Epithelial cell of esophagus (primary cell): ENCODE data around the gene CSMD2.

Experiments
- DNase-seq: peaks from one replicate; pipeline ENCODE4 v3.0.0; 2010; ENCODE audit warnings: low read depth
- H3K4me3 ChIP-seq: 2 replicates; pipeline ENCODE4 v1.5.1; 2011; ENCODE audit warnings: mild to moderate bottlenecking, low read length, control low read depth
- CTCF ChIP-seq: IDR thresholded peaks from 2 replicates; pipeline ENCODE4 v1.5.1; 2011; ENCODE audit warnings: low read depth, mild to moderate bottlenecking, low read length, control low read depth, inconsistent platforms; ENCODE audit not compliant: insufficient read depth; ENCODE audit errors: missing control alignments

Gene CSMD2

GRCh38 chr1:33696962-33697361 lies 468.1 kb downstream of the CSMD2 start:
- TF ChIP-seq CTCF, result no peak
- no peak for DNase-seq
- H3K4me3 ChIP-seq, result no peak overlapping the region

GRCh38 chr1:33696311-33696710 lies 468.7 kb downstream of the CSMD2 start:
- no peak for DNase-seq
- no peak overlapping the region for H3K4me3 ChIP-seq
- no peak for TF ChIP-seq CTCF

- no peak for TF ChIP-seq CTCF
- H3K4me3 ChIP-seq, result no peak overlapping the region
- no peak for DNase-seq
Observed at GRCh38 chr1:33692206-33693188, 472.5 kb downstream of the CSMD2 start.

- no peak overlapping the region for H3K4me3 ChIP-seq
- TF ChIP-seq CTCF, result no peak
- DNase-seq, result no peak
Observed at GRCh38 chr1:33687000-33687399, 478.0 kb downstream of the CSMD2 start.

- no peak overlapping the region for H3K4me3 ChIP-seq
- no peak for TF ChIP-seq CTCF
- no peak for DNase-seq
Observed at GRCh38 chr1:33686551-33686950, 478.5 kb downstream of the CSMD2 start.

- TF ChIP-seq CTCF, result no peak
- no peak for DNase-seq
- H3K4me3 ChIP-seq, result no peak overlapping the region
Observed at GRCh38 chr1:33685256-33685655, 479.8 kb downstream of the CSMD2 start.
